Hepatocyte (in vitro differentiated cells): Measurements from ENCODE around the gene REEP5.

Experiments used
- CTCF ChIP-seq: fragments of 200-600 bp; sonication (generic); IDR thresholded peaks from 2 replicates; pipeline ENCODE4 v1.5.1; 2016; ENCODE audit warnings: antibody characterized with exemption, mild to moderate bottlenecking; ENCODE audit not compliant: poor library complexity
- EZH2 ChIP-seq: fragments of 200-600 bp; sonication (generic); IDR thresholded peaks from 2 replicates; pipeline ENCODE4 v1.6.1; 2016; ENCODE audit warnings: antibody characterized with exemption, mild to moderate bottlenecking, borderline replicate concordance
- EZH2phosphoT487 ChIP-seq: fragments of 200-600 bp; sonication (generic); IDR thresholded peaks from one replicate; pipeline ENCODE4 v1.6.1; 2018; ENCODE audit warnings: antibody characterized with exemption, mild to moderate bottlenecking, low read depth, moderate library complexity; ENCODE audit not compliant: unreplicated experiment, severe bottlenecking

GRCh38 chr5:112957036-112957808 lies 35.2 kb upstream of the REEP5 start:
- TF ChIP-seq CTCF (no peak), EZH2phosphoT487 (no peak), EZH2 (no peak)
